Spleen (tissue), 11 donors: ENCODE measurements around the gene AMOT. TPM values are rescaled to one million over a fixed set of nuclear protein-coding genes. Genes with fewer than 3 reads are reported as not detected.
A peak's percentile ranks its signal among the peaks of the same experiment; 100 is the strongest.

Experiments
- DNase-seq: peaks from one replicate; pipeline ENCODE4 v3.0.0-alpha.2; 2020
- H3K27ac ChIP-seq, 8 donors: fragments of 200-600 bp; sonication (generic) in 7 of 8; 1 replicate in 4 of 8; 2 replicates in 4 of 8; pipeline versions ENCODE4 v1.5.0 to v1.8.0; 2016 to 2021; ENCODE audit warnings: inconsistent platforms in 4 of 8, mild to moderate bottlenecking in 4 of 8, moderate library complexity in 1 of 8
- H3K27me3 ChIP-seq, 7 donors: fragments of 200-600 bp; sonication (generic) in 6 of 7; replicated peaks in 1 of 7; 1 replicate in 4 of 7; 2 replicates in 3 of 7; pipeline versions ENCODE4 v1.5.0 to v1.8.0; 2016 to 2021; ENCODE audit warnings: inconsistent platforms in 3 of 7, mild to moderate bottlenecking in 1 of 7
- H3K36me3 ChIP-seq, 6 donors: fragments of 200-600 bp; sonication (generic) in 5 of 6; 1 replicate in 4 of 6; 2 replicates in 2 of 6; pipeline versions ENCODE4 v1.5.0 to v1.8.0; 2016 to 2021; ENCODE audit warnings: inconsistent platforms in 2 of 6
- H3K4me1 ChIP-seq, 6 donors: fragments of 200-600 bp; sonication (generic) in 5 of 6; 1 replicate in 3 of 6; 2 replicates in 3 of 6; pipeline versions ENCODE4 v1.5.0 to v1.8.0; 2016 to 2021; ENCODE audit warnings: inconsistent platforms in 3 of 6
- H3K4me3 ChIP-seq, 8 donors: fragments of 200-600 bp; sonication (generic) in 7 of 8; 1 replicate in 4 of 8; 2 replicates in 4 of 8; pipeline versions ENCODE4 v1.5.0 to v1.8.0; 2016 to 2021; ENCODE audit warnings: inconsistent platforms in 4 of 8, mild to moderate bottlenecking in 4 of 8, moderate library complexity in 2 of 8
- H3K9me3 ChIP-seq, 8 donors: fragments of 200-600 bp; sonication (generic) in 7 of 8; 1 replicate in 4 of 8; 2 replicates in 4 of 8; pipeline versions ENCODE4 v1.5.0 to v1.8.0; 2016 to 2021; ENCODE audit warnings: inconsistent platforms in 4 of 8
- POLR2A ChIP-seq, 3 donors: fragments of 450-650 bp; IDR thresholded peaks; one replicate each; pipeline ENCODE4 v1.5.1; 2017; ENCODE audit warnings: antibody characterized with exemption in 3 of 3, mild to moderate bottlenecking in 1 of 3
- POLR2AphosphoS5 ChIP-seq, 3 donors: sonication (generic); formaldehyde crosslinking; IDR thresholded peaks; one replicate each; pipeline ENCODE4 v1.5.1; 2017; ENCODE audit warnings: antibody characterized with exemption in 3 of 3
- WGBS, 5 donors: extraction: QIAGEN DNeasy Blood & Tissue Kit in 3 of 5; methylation state at CpG; one replicate each; pipeline versions ENCODE4 v1.1.5 to v1.1.7; 2013 to 2018; 5-methylcytosine and 5-hydroxymethylcytosine counted together
- intact Hi-C: fragments of 100-400 bp; cut with DNase I; formaldehyde crosslinking; loops from one replicate; pipeline ENCODE4 v1.15.0; 2023; ENCODE audit warnings: low total_unique reads
- polyA plus RNA-seq, 3 donors: library from polyadenylated mRNA; stranded (reverse); fragments of 200-250 nt; gene quantifications; one replicate each; pipeline ENCODE4 v1.2.1, GENCODE V29; 2013
- total RNA-seq, 7 donors: library from RNA; depleted of rRNA in 3 of 7; stranded (reverse); fragments of >200 nt in 3 of 7; fragmentation: NEBNext Ultra II Directional in 4 of 7; extraction: Animal tissue kit (Norgen Biotek cat#: 25700) in 4 of 7; gene quantifications; one replicate each; pipeline versions ENCODE4 v1.1.0 to v1.2.1, GENCODE V29; 2016 to 2021
- TF ChIP-seq, protein P1 (sequence below), 11 experiments: fragments of 200-600 bp in 7 of 11; fragments of 450-650 bp in 4 of 11; sonication (generic) in 4 of 11; IDR thresholded peaks in 8 of 11; conservative IDR thresholded peaks in 3 of 11; 1 replicate in 7 of 11; 2 replicates in 4 of 11; pipeline versions ENCODE4 v1.4.0 to v1.8.0; 2016 to 2021; ENCODE audit warnings: antibody characterized with exemption in 11 of 11, inconsistent platforms in 4 of 11, mild to moderate bottlenecking in 1 of 11
- donor health status: healthy with polysubstance abuse.
- donor health status: DM: no; HTN: no; CAD: no; lungs with moderate emphysema.
- donor health status: DM: no; HTN: no; CAD: no.
- donor health status: Bipolar disorder and iron deficiency.
- donor health status: healthy.
- donor health status: DM: no; HTN: no; CAD: no.
- donor health status: DM: yes; HTN: yes; CAD: no.

AMOT gene
- total and polyA plus RNA-seq, 10 donors: 0.52 to 8.0 (median 3.6) TPM

GRCh38 chrX:112760697-112761096 is 79.9 kb downstream of the AMOT start:
- WGBS, 5 donors: 39 to 57% (median 42%) methylated on average over 2 of the region's 2 CpGs

DNA sequence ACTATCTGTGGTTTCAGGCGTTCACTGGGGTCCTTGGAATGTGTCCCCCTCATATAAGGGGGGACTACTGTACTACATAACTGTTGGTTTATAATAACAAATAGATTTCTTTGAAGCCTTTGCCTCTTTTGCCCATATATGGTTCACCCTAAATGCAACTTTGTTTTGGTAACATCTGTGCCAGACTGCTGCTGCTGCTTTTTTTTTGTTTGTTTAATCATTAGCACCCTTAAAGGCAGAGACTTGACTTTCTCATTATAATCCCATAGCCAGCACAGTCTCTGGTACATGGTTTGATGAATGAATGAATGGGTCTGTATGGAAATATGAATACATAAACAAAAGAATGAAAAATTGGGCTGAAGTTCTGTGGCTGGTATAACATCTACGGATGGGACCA is 80.7 kb downstream of the AMOT start:
- H3K27ac ChIP-seq: no peak overlapping the region
- 65 to 89% (median 81%) methylated on average over 2 of the region's 2 CpGs for WGBS, 5 donors
- intact Hi-C loops: no loop called here

More at GRCh38 chrX:112760697-112761096, 79.9 kb downstream of the AMOT start:
- intact Hi-C loops: no loop called here
- H3K36me3 ChIP-seq: no peaks in the 10 kb centered on the region
- DNase-seq: no peak
- H3K4me1 ChIP-seq: peaks cover 0 to 8% (median 0%) of the 10 kb centered on the region in 6 donors
- H3K27ac ChIP-seq: peak overlapping the region in 1 of 8 donors; percentile 30
- H3K4me3 ChIP-seq: no peak overlapping the region
- no peaks in the 10 kb centered on the region for H3K9me3 ChIP-seq
- peaks cover 0 to 7% (median 0%) of the 10 kb centered on the region in 7 donors for H3K27me3 ChIP-seq
- TF ChIP-seq POLR2AphosphoS5 (IDR thresholded peaks at IDR 0.05) (no peak), POLR2A (IDR thresholded peaks at IDR 0.05) (no peak)
- TF ChIP-seq, protein P1, sequence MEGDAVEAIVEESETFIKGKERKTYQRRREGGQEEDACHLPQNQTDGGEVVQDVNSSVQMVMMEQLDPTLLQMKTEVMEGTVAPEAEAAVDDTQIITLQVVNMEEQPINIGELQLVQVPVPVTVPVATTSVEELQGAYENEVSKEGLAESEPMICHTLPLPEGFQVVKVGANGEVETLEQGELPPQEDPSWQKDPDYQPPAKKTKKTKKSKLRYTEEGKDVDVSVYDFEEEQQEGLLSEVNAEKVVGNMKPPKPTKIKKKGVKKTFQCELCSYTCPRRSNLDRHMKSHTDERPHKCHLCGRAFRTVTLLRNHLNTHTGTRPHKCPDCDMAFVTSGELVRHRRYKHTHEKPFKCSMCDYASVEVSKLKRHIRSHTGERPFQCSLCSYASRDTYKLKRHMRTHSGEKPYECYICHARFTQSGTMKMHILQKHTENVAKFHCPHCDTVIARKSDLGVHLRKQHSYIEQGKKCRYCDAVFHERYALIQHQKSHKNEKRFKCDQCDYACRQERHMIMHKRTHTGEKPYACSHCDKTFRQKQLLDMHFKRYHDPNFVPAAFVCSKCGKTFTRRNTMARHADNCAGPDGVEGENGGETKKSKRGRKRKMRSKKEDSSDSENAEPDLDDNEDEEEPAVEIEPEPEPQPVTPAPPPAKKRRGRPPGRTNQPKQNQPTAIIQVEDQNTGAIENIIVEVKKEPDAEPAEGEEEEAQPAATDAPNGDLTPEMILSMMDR (IDR thresholded peaks at IDR 0.05 in 8 of 11, conservative IDR thresholded peaks at IDR 0.05 in 3 of 11): no peak

GRCh38 chrX:112759512-112759911 is 81.1 kb downstream of the AMOT start:
- Histone ChIP-seq H3K4me1 (peaks cover 0 to 8% (median 0%) of the 10 kb centered on the region in 6 donors), H3K36me3 (no peaks in the 10 kb centered on the region), H3K27me3 (peaks cover 0 to 7% (median 0%) of the 10 kb centered on the region in 7 donors), H3K9me3 (no peaks in the 10 kb centered on the region), H3K27ac (no peak overlapping the region), H3K4me3 (no peak overlapping the region)
- 49 to 81% (median 71%) methylated on average over 3 of the region's 3 CpGs for WGBS, 5 donors
- DNase-seq: no peak
- intact Hi-C loops: no loop called here
- TF ChIP-seq, protein P1 (IDR thresholded peaks at IDR 0.05 in 8 of 11, conservative IDR thresholded peaks at IDR 0.05 in 3 of 11): no peak
- TF ChIP-seq POLR2AphosphoS5 (IDR thresholded peaks at IDR 0.05): no peak
- TF ChIP-seq POLR2A (IDR thresholded peaks at IDR 0.05): no peak

More for the DNA sequence above, 80.7 kb downstream of the AMOT start:
- DNase-seq: no peak
- Histone ChIP-seq H3K4me1 (peaks cover 0 to 8% (median 0%) of the 10 kb centered on the region in 6 donors), H3K27me3 (peaks cover 0 to 7% (median 0%) of the 10 kb centered on the region in 7 donors), H3K4me3 (no peak overlapping the region), H3K36me3 (no peaks in the 10 kb centered on the region), H3K9me3 (no peaks in the 10 kb centered on the region)
- TF ChIP-seq POLR2A (IDR thresholded peaks at IDR 0.05) (no peak), POLR2AphosphoS5 (IDR thresholded peaks at IDR 0.05) (no peak)
- TF ChIP-seq, protein P1 (IDR thresholded peaks at IDR 0.05 in 8 of 11, conservative IDR thresholded peaks at IDR 0.05 in 3 of 11): no peak

GRCh38 chrX:112757946-112758345 is 82.7 kb downstream of the AMOT start:
- Histone ChIP-seq H3K9me3 (no peaks in the 10 kb centered on the region), H3K27me3 (peaks cover 0 to 7% (median 0%) of the 10 kb centered on the region in 7 donors), H3K36me3 (no peaks in the 10 kb centered on the region), H3K4me1 (peaks cover 0 to 8% (median 0%) of the 10 kb centered on the region in 6 donors), H3K27ac (no peak overlapping the region), H3K4me3 (no peak overlapping the region)
- TF ChIP-seq POLR2AphosphoS5 (IDR thresholded peaks at IDR 0.05) (no peak), POLR2A (IDR thresholded peaks at IDR 0.05) (no peak)
- TF ChIP-seq, protein P1 (IDR thresholded peaks at IDR 0.05 in 8 of 11, conservative IDR thresholded peaks at IDR 0.05 in 3 of 11): no peak
- DNase-seq: no peak
- intact Hi-C loops: no loop called here
- 76 to 95% (median 86%) methylated on average over 4 of the region's 4 CpGs for WGBS, 5 donors
